HG03103 (cell line): Measurements from ENCODE around the gene PTGS2.
"Not testable (repeated sequence)": the region's sequence is repeated elsewhere in the genome, so short reads cannot be mapped to it uniquely, and the experiment has no call there.

ENCODE experiments used
- ATAC-seq: cut with Tn5 transposase; IDR thresholded peaks from one replicate; pipeline ENCODE4 v1.9.1; 2021; ENCODE audit warnings: low read depth; ENCODE audit not compliant: unreplicated experiment

The PTGS2 gene

GRCh38 chr1:186670297-186671135, 9.7 kb downstream of the PTGS2 start:
- no peak for ATAC-seq

GRCh38 chr1:186669784-186670183, 10.4 kb downstream of the PTGS2 start:
- not testable (repeated sequence) for ATAC-seq

- ATAC-seq, result not testable (repeated sequence)
These were observed 16.0 kb downstream of the PTGS2 start for GRCh38 chr1:186664217-186664616.

GRCh38 chr1:186662752-186663151, 17.5 kb downstream of the PTGS2 start:
- ATAC-seq, result no peak

GRCh38 chr1:186659890-186660341, 20.3 kb downstream of the PTGS2 start:
- no peak for ATAC-seq

- ATAC-seq, result no peak
These were observed 21.2 kb downstream of the PTGS2 start for GRCh38 chr1:186658999-186659398.

GRCh38 chr1:186657481-186657880, 22.7 kb downstream of the PTGS2 start:
- no peak for ATAC-seq

GRCh38 chr1:186655876-186656275, 24.3 kb downstream of the PTGS2 start:
- no peak for ATAC-seq

GRCh38 chr1:186654741-186655140, 25.5 kb downstream of the PTGS2 start:
- ATAC-seq, result no peak

- ATAC-seq, result no peak
These were observed 26.9 kb downstream of the PTGS2 start for GRCh38 chr1:186653312-186653711.

GRCh38 chr1:186648613-186649012, 31.6 kb downstream of the PTGS2 start:
- no peak for ATAC-seq

- ATAC-seq, result not testable (repeated sequence)
These were observed 32.2 kb downstream of the PTGS2 start for GRCh38 chr1:186647985-186648384.

- no peak for ATAC-seq
These were observed 36.6 kb downstream of the PTGS2 start for GRCh38 chr1:186643614-186644013.

GRCh38 chr1:186637567-186637966, 42.7 kb downstream of the PTGS2 start:
- not testable (repeated sequence) for ATAC-seq

- ATAC-seq, result no peak
These were observed 43.4 kb downstream of the PTGS2 start for GRCh38 chr1:186636786-186637185.

GRCh38 chr1:186634511-186634910, 45.7 kb downstream of the PTGS2 start:
- no peak for ATAC-seq

- no peak for ATAC-seq
These were observed 47.1 kb downstream of the PTGS2 start for GRCh38 chr1:186633116-186633515.

GRCh38 chr1:186629341-186629740, 50.9 kb downstream of the PTGS2 start:
- no peak for ATAC-seq

GRCh38 chr1:186628910-186629309, 51.3 kb downstream of the PTGS2 start:
- no peak for ATAC-seq

GRCh38 chr1:186627019-186627418, 53.2 kb downstream of the PTGS2 start:
- ATAC-seq, result no peak

- ATAC-seq, result no peak
These were observed 53.8 kb downstream of the PTGS2 start for GRCh38 chr1:186626356-186626932.

GRCh38 chr1:186623551-186623950, 56.7 kb downstream of the PTGS2 start:
- ATAC-seq, result no peak
